Stomach (tissue), 9 donors: Measurements from ENCODE around the gene KRTCAP2. TPM values are rescaled to one million over a fixed set of nuclear protein-coding genes. Genes with fewer than 3 reads are reported as not detected.

Experiments used
- DNase-seq, 2 donors: peaks; one replicate each; pipeline versions ENCODE4 v3.0.0 to v3.0.0-alpha.2; 2013 to 2019
- H3K27ac ChIP-seq, 5 donors: fragments of 200-600 bp in 4 of 5; sonication (generic) in 4 of 5; one replicate each; pipeline ENCODE4 v1.5.1; 2013 to 2019; ENCODE audit warnings: mild to moderate bottlenecking in 1 of 5, moderate library complexity in 1 of 5
- H3K27me3 ChIP-seq, 3 donors: fragments of 200-600 bp; sonication (generic); one replicate each; pipeline ENCODE4 v1.5.1; 2017 to 2019; ENCODE audit warnings: mixed run types in 1 of 3
- H3K36me3 ChIP-seq, 4 donors: fragments of 200-600 bp; sonication (generic); 1 replicate in 3 of 4; 2 replicates in 1 of 4; pipeline ENCODE4 v1.5.1; 2016 to 2019
- H3K4me1 ChIP-seq, 4 donors: fragments of 200-600 bp; sonication (generic); one replicate each; pipeline ENCODE4 v1.5.1; 2016 to 2019
- H3K4me3 ChIP-seq, 4 donors: fragments of 200-600 bp; sonication (generic) in 3 of 4; one replicate each; pipeline ENCODE4 v1.5.1; 2016 to 2019; ENCODE audit warnings: mild to moderate bottlenecking in 1 of 4
- H3K9me3 ChIP-seq, 4 donors: fragments of 200-600 bp; sonication (generic); one replicate each; pipeline ENCODE4 v1.5.1; 2016 to 2019
- CTCF ChIP-seq, 7 experiments: fragments of 450-650 bp in 4 of 7; fragments of 200-600 bp in 3 of 7; sonication (generic) in 3 of 7; IDR thresholded peaks; one replicate each; pipeline ENCODE4 v1.5.1; 2016 to 2019; ENCODE audit warnings: antibody characterized with exemption in 7 of 7, control low read depth in 2 of 7, mild to moderate bottlenecking in 1 of 7
- EP300 ChIP-seq: sonication (generic); formaldehyde crosslinking; IDR thresholded peaks from one replicate; pipeline ENCODE4 v1.6.1; 2017; ENCODE audit warnings: antibody characterized with exemption
- POLR2A ChIP-seq, 4 donors: fragments of 450-650 bp; IDR thresholded peaks; one replicate each; pipeline ENCODE4 v1.6.1; 2016; ENCODE audit warnings: antibody characterized with exemption in 4 of 4, control low read depth in 2 of 4, mild to moderate bottlenecking in 1 of 4, moderate library complexity in 1 of 4
- POLR2AphosphoS5 ChIP-seq, 3 donors: sonication (generic); formaldehyde crosslinking; IDR thresholded peaks; one replicate each; pipeline ENCODE4 v1.6.1; 2016; ENCODE audit warnings: antibody characterized with exemption in 3 of 3
- WGBS, 5 donors: extraction: QIAGEN DNeasy Blood & Tissue Kit in 3 of 5; methylation state at CpG; one replicate each; pipeline versions ENCODE4 v1.1.5 to v1.1.7; 2013 to 2018; 5-methylcytosine and 5-hydroxymethylcytosine counted together
- intact Hi-C: fragments of 100-400 bp; cut with DNase I; formaldehyde crosslinking; loops from one replicate; pipeline ENCODE4 v1.15.1; 2023; ENCODE audit warnings: low total_unique reads
- polyA plus RNA-seq, 3 donors: library from polyadenylated mRNA; stranded (reverse); fragments of 200-250 nt; gene quantifications; one replicate each; pipeline ENCODE4 v1.2.3, GENCODE V29; 2013
- total RNA-seq, 5 donors: library from RNA; depleted of rRNA; stranded (reverse); fragments of >200 nt; gene quantifications; one replicate each; pipeline versions ENCODE4 v1.1.0 to v1.2.3, GENCODE V29; 2014 to 2016
- donor health status: healthy with polysubstance abuse.
- donor health status: Bipolar disorder and iron deficiency.
- donor health status: healthy.

The KRTCAP2 gene
- total and polyA plus RNA-seq, 8 donors, result 60.8 to 399 (median 184) TPM

GRCh38 chr1:155170806-155171205 lies 2.3 kb downstream of the KRTCAP2 start:
- TF ChIP-seq CTCF (IDR thresholded peaks at IDR 0.05), result no peak
- no peak for TF ChIP-seq POLR2A (IDR thresholded peaks at IDR 0.05)
- TF ChIP-seq EP300, result no peak
- no peak for TF ChIP-seq POLR2AphosphoS5 (IDR thresholded peaks at IDR 0.05)
- Histone ChIP-seq H3K9me3 (no peaks in the 10 kb centered on the region), H3K36me3 (peaks cover 6 to 26% (median 25%) of the 10 kb centered on the region in 4 donors), H3K4me1 (peaks cover 39 to 70% (median 55%) of the 10 kb centered on the region in 4 donors), H3K4me3 (no peak overlapping the region), H3K27ac (no peak overlapping the region), H3K27me3 (peaks cover 0 to 24% (median 6%) of the 10 kb centered on the region in 3 donors)
- 93 to 96% (median 94%) methylated on average over 7 of the region's 7 CpGs for WGBS, 5 donors
- no peak for DNase-seq
- intact Hi-C loops, result loop anchor here (10.0 kb wide), 1 partner anchor 54 kb away; no protein-coding TSS in a partner anchor

DNA sequence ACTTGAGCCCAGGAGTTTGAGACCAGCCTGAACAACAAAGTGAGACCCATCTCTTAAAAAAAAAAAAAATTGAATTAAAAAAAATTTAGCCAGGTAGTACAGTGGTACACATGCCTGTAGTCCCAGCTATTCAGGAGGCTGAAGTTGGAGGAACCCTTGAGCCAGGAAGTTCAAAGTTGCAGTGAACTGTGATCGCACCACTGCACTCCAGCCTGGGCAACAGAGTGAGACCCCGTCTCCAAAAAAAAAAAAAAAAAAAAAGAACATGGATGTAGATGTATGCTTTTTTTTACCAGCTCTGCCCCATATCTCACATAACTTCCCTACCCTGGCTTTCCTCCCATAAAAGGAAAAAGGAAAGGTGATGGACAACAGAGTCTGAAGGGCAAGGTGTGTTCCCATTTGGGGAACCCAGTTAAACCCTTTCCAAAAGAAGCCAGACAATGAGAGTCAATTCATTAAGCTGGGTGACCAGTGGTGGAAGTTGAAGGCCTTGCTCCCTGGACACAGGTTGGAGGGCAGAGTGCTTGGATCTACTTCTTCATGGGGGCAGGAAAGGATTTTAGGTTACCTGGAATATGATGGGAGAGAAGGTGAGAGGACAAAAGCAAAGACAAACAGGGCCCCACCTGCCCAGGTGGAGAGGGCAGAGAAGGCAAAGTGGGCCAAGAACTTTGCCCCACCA lies 2.9 kb downstream of the KRTCAP2 start:
- Histone ChIP-seq H3K4me3 (no peak overlapping the region), H3K9me3 (no peaks in the 10 kb centered on the region), H3K27ac (no peak overlapping the region), H3K27me3 (peaks cover 0 to 22% (median 6%) of the 10 kb centered on the region in 3 donors), H3K36me3 (peaks cover 6 to 26% (median 25%) of the 10 kb centered on the region in 4 donors), H3K4me1 (peaks cover 36 to 64% (median 49%) of the 10 kb centered on the region in 4 donors)
- DNase-seq, result no peak
- WGBS, 5 donors, result 72 to 90% (median 88%) methylated on average over 2 of the region's 2 CpGs
- intact Hi-C loops, result loop anchor here (10.0 kb wide), 1 partner anchor 55 kb away; no protein-coding TSS in a partner anchor
- TF ChIP-seq POLR2A (IDR thresholded peaks at IDR 0.05) (no peak), CTCF (IDR thresholded peaks at IDR 0.05) (no peak), POLR2AphosphoS5 (IDR thresholded peaks at IDR 0.05) (no peak), EP300 (no peak)

DNA sequence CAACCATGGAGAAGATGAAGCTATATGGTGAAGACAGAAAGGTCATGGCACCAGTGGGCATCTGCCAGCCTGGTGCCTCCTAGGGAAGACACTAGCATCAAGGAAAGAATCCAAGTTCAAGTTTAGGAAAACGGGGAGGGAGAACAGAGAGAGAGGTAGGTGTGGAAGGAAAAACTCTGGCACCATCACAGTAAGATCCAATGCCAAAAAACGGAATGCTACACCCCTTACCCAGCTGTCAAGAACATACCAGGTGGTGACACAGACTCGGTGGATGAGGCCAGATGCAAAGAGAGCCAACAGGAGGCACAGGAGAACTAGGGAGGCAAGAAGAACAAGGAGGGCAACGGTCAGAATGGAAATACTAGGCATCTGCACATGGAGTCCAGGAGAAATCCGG lies 3.6 kb downstream of the KRTCAP2 start:
- TF ChIP-seq POLR2AphosphoS5 (IDR thresholded peaks at IDR 0.05), result no peak
- Histone ChIP-seq H3K4me1 (peaks cover 34 to 57% (median 42%) of the 10 kb centered on the region in 4 donors), H3K27ac (no peak overlapping the region), H3K27me3 (peaks cover 0 to 15% (median 5%) of the 10 kb centered on the region in 3 donors), H3K36me3 (peaks cover 6 to 26% (median 25%) of the 10 kb centered on the region in 4 donors), H3K4me3 (no peak overlapping the region), H3K9me3 (no peaks in the 10 kb centered on the region)
- intact Hi-C loops, result loop anchor here (5.0 kb wide), 1 partner anchor 77 kb away; no protein-coding TSS in a partner anchor
- no peak for DNase-seq
- 73 to 83% (median 79%) methylated on average over 5 of the region's 5 CpGs for WGBS, 5 donors

DNA sequence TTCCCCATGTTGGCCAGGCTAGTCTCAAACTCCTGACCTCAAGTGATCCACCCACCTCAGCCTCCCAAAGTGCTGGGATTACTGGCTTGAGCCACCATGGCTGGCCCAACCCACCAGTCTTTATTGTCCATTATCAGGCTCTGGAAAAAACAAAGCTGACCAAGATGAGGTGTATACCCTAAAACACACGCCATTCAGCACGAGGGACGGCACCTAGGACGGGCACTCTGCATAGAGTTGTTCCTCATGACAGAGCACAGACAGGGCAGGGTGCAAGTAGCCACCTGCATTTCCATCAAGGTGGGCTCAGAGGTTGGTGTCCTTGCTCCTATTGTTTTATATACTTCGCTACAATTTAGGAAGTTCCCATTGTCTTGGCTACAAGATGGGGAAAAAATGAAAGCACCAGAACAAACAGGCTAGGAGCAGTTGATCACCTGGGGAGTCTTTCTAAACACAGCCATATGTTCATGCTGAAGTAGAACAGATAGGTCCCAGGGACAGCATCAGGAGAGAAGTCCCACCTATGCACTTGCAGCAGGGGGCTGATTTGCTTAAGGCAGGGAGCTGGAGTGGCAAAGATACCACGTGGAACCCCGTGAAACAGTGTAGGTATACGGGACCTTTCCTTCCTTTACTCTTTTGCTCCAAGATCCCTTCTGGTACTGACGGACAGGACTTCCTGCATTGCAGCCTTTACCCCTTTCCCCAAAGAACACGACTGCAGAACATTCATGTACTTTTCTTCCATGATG lies 4.5 kb downstream of the KRTCAP2 start:
- WGBS, 5 donors, result 77 to 86% (median 81%) methylated on average over 10 of the region's 10 CpGs
- H3K36me3 ChIP-seq, result peaks cover 6 to 26% (median 25%) of the 10 kb centered on the region in 4 donors
- H3K27me3 ChIP-seq, result peaks cover 0 to 6% (median 0%) of the 10 kb centered on the region in 3 donors
- peaks cover 25 to 48% (median 33%) of the 10 kb centered on the region in 4 donors for H3K4me1 ChIP-seq
- TF ChIP-seq POLR2AphosphoS5 (IDR thresholded peaks at IDR 0.05), result no peak
- no peak for TF ChIP-seq CTCF (IDR thresholded peaks at IDR 0.05)
- no peak for TF ChIP-seq EP300
- TF ChIP-seq POLR2A (IDR thresholded peaks at IDR 0.05), result no peak
- H3K27ac ChIP-seq, result no peak overlapping the region
- H3K4me3 ChIP-seq, result no peak overlapping the region
- DNase-seq, result no peak
- intact Hi-C loops, result loop anchor here (5.0 kb wide), 1 partner anchor 76 kb away; no protein-coding TSS in a partner anchor
- no peaks in the 10 kb centered on the region for H3K9me3 ChIP-seq
